Psoas muscle (tissue), 8 donors: ENCODE results near the gene TMC7. TPM values are rescaled to one million over a fixed set of nuclear protein-coding genes. Genes with fewer than 3 reads are reported as not detected.
A peak's percentile ranks its signal among the peaks of the same experiment; 100 is the strongest.

Experiments
- ATAC-seq, 4 donors: fragments of 200-7000 bp; cut with Tn5 transposase; one replicate each; pipeline ENCODE4 v1.9.1; 2020; ENCODE audit warnings: moderate library complexity in 3 of 4, mild to moderate bottlenecking in 2 of 4
- DNase-seq, 2 donors: peaks; one replicate each; pipeline ENCODE4 v3.0.0-alpha.2; 2020
- H3K27ac ChIP-seq: fragments of 200-600 bp; one replicate; pipeline ENCODE4 v1.8.0; 2022
- H3K27me3 ChIP-seq, 3 donors: fragments of 200-600 bp in 1 of 3; one replicate each; pipeline versions ENCODE4 v1.6.1 to v1.8.0; 2013 to 2022; ENCODE audit warnings: low read length in 2 of 3, mild to moderate bottlenecking in 2 of 3, moderate library complexity in 1 of 3; ENCODE audit not compliant: insufficient read depth in 3 of 3
- H3K36me3 ChIP-seq, 2 donors: fragments of 200-600 bp in 1 of 2; one replicate each; pipeline versions ENCODE4 v1.6.1 to v1.8.0; 2013 to 2022; ENCODE audit warnings: low read depth in 1 of 2, mild to moderate bottlenecking in 1 of 2, moderate library complexity in 1 of 2; ENCODE audit not compliant: insufficient read depth in 1 of 2
- H3K4me1 ChIP-seq: fragments of 200-600 bp; one replicate; pipeline ENCODE4 v1.8.0; 2022
- H3K4me3 ChIP-seq: fragments of 200-600 bp; one replicate; pipeline ENCODE4 v1.8.0; 2022; ENCODE audit warnings: mild to moderate bottlenecking
- H3K9me3 ChIP-seq: fragments of 200-600 bp; one replicate; pipeline ENCODE4 v1.8.0; 2022
- WGBS, 3 donors: extraction: QIAGEN DNeasy Blood & Tissue Kit; methylation state at CpG; one replicate each; pipeline versions ENCODE4 v1.1.6 to v1.1.7; 2013; 5-methylcytosine and 5-hydroxymethylcytosine counted together
- intact Hi-C, 2 donors: fragments of 100-400 bp; cut with DNase I; formaldehyde crosslinking; loops; one replicate each; pipeline versions ENCODE4 v1.11.0 to v1.14.2; 2022
- polyA plus RNA-seq, 3 donors: library from polyadenylated mRNA; stranded (reverse); fragments of 200-250 nt; gene quantifications; one replicate each; pipeline ENCODE4 v1.2.3, GENCODE V29; 2013
- total RNA-seq, 4 donors: library from RNA; stranded (reverse); fragmentation: NEBNext Ultra II Directional in 2 of 4; extraction: Animal tissue kit (Norgen Biotek cat#: 25700) in 2 of 4; gene quantifications; one replicate each; pipeline versions ENCODE4 v1.2.1 to v1.2.4, GENCODE V29; 2021 to 2023
- TF ChIP-seq, protein P1 (sequence below): fragments of 200-600 bp; IDR thresholded peaks from one replicate; pipeline ENCODE4 v1.8.0; 2022; ENCODE audit warnings: antibody characterized with exemption
- donor health status: healthy with polysubstance abuse.
- donor health status: DM: no; HTN: no; CAD: no; lungs with moderate emphysema.
- donor health status: Bipolar disorder and iron deficiency.
- donor health status: healthy.
- donor health status: DM: yes; HTN: yes; CAD: no.
- donor health status: DM: no; HTN: no; CAD: no.
- donor health status: DM: no; HTN: no; CAD: no.
- donor health status: DM: yes; HTN: yes; CAD: no.

Gene TMC7
- total and polyA plus RNA-seq, 7 donors: 0.32 to 1.8 (median 0.60) TPM

DNA sequence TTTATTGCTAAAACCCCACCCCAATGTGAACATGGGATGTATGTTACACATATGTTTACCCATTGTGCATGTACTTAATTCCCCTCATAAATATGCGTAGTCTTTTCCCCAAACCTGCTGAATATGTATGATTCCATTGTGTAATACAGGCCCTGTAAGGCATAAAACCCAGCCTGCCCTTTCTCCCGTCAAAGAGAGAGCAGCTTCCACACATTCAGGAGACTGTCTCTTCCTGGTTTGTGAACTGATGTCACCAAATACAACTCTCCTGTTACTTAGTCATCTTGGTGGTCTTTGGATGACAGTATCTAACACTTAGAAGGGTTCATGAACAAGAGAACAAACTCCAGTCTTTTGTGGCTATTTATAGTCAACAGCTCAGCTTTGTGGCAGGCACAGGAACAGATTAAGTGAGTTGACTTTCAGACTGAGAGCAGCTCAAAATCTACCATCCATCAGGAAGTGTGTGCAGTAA is 24.7 kb upstream of the TMC7 start:
- H3K4me3 ChIP-seq: no peak overlapping the region
- TF ChIP-seq, protein P1, sequence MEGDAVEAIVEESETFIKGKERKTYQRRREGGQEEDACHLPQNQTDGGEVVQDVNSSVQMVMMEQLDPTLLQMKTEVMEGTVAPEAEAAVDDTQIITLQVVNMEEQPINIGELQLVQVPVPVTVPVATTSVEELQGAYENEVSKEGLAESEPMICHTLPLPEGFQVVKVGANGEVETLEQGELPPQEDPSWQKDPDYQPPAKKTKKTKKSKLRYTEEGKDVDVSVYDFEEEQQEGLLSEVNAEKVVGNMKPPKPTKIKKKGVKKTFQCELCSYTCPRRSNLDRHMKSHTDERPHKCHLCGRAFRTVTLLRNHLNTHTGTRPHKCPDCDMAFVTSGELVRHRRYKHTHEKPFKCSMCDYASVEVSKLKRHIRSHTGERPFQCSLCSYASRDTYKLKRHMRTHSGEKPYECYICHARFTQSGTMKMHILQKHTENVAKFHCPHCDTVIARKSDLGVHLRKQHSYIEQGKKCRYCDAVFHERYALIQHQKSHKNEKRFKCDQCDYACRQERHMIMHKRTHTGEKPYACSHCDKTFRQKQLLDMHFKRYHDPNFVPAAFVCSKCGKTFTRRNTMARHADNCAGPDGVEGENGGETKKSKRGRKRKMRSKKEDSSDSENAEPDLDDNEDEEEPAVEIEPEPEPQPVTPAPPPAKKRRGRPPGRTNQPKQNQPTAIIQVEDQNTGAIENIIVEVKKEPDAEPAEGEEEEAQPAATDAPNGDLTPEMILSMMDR: no peak
- DNase-seq (no peak), ATAC-seq (peak; percentile 39 to 70 (median 54))
- intact Hi-C loops: no loop called here
- H3K36me3 ChIP-seq: no peaks in the 10 kb centered on the region
- H3K27ac ChIP-seq: peak overlapping the region; percentile 90
- H3K4me1 ChIP-seq: peaks cover 36% of the 10 kb centered on the region
- WGBS, 3 donors: 55 to 61% (median 58%) methylated on average over 2 of the region's 2 CpGs
- H3K9me3 ChIP-seq: no peaks in the 10 kb centered on the region
- H3K27me3 ChIP-seq: no peaks in the 10 kb centered on the region

DNA sequence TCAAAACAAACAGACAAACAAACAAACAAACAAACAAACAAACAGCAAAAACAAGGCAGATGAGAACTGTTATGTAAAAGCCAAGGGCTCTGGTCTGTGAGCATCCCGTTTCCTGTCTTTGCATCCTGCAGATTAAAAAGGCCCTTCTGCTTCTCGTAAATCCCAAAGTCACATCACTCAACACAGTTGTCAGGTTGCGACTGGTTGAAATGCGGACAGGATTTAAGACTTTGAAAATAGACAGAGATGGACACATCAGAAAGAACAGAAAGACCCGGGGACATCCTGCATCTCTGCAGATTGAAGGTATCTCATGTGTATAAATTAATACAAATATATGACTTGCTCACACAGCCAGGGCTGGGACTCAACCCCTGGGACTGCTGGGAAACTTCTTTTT is 18.2 kb upstream of the TMC7 start:
- Histone ChIP-seq H3K4me1 (peaks cover 18% of the 10 kb centered on the region), H3K9me3 (no peaks in the 10 kb centered on the region), H3K36me3 (no peaks in the 10 kb centered on the region), H3K27ac (no peak overlapping the region), H3K4me3 (no peak overlapping the region), H3K27me3 (no peaks in the 10 kb centered on the region)
- WGBS, 3 donors: 46 to 59% (median 55%) methylated on average over 5 of the region's 5 CpGs
- TF ChIP-seq, protein P1: no peak
- ATAC-seq (no peak), DNase-seq (no peak)
- intact Hi-C loops: loop anchor here (5.0 to 10.0 kb wide), 4 partner anchors 81 to 163 kb away; partner anchors contain the start of gene ARL6IP1 (in 2 of the 2)

DNA sequence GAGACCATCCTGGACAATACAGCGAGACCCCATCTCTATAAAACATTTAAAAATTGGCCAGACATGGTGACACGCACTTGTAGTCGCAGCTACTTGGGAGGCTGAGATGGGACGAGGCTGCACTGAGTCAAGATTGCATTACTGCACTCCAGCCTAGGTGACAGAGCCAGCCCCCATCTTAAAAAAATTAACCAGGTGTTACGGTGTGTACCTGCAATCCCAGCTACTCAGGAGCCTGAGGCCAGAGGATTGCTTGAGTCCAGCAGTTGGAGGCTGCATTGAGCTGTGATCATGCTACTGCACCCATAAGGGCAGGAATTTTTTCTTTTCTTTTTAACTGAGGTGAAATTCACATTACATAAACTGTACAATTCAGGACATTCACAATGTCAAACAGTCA is 16.9 kb upstream of the TMC7 start:
- H3K4me1 ChIP-seq: peaks cover 8% of the 10 kb centered on the region
- no peaks in the 10 kb centered on the region for H3K36me3 ChIP-seq
- ATAC-seq (no peak), DNase-seq (no peak)
- H3K27ac ChIP-seq: no peak overlapping the region
- intact Hi-C loops: loop anchor here (5.0 to 10.0 kb wide), 4 partner anchors 82 to 164 kb away; partner anchors contain the start of gene ARL6IP1 (in 2 of the 2)
- WGBS, 3 donors: 92 to 98% (median 94%) methylated on average over 5 of the region's 5 CpGs
- TF ChIP-seq, protein P1: no peak
- H3K9me3 ChIP-seq: no peaks in the 10 kb centered on the region
- no peaks in the 10 kb centered on the region for H3K27me3 ChIP-seq
- H3K4me3 ChIP-seq: no peak overlapping the region

DNA sequence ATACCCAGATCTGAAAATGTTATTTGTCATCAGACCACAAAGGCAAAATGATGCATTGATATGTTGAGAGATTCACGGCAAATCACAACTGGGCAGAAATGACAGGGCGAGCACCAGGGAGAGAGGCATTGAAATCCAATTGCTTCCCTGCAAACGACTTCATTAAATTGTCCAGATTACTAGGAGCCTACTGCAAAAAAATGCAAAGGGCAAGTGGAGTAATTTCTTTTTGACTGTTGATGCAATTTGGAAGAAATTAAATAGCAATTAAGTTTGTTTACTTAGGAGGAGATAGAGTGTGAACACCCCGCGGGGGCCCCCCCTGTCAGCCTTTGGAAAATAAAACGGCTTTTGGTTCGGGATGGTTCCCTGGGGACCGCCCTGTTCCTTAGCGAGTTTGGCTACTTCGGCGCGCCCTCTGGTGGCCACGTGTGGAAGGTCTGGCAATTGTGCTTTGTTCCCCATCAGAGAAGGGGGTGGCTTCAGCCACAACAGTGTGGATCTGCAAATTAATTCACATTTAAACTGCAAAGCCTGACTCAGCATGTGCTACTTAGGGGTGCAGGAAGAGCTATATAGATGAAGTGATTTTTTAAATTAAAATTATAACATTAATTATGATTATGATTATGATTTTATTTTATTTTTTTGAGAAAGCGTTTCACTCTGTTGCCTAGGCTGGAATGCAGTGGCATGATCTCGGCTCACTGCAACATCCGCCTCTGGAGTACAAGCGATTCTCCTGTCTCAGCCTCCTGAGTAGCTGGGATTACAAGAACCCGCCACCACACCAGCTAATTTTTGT is 14.5 kb upstream of the TMC7 start:
- Histone ChIP-seq H3K9me3 (no peaks in the 10 kb centered on the region), H3K36me3 (no peaks in the 10 kb centered on the region), H3K27ac (no peak overlapping the region), H3K27me3 (no peaks in the 10 kb centered on the region), H3K4me1 (peaks cover 8% of the 10 kb centered on the region), H3K4me3 (peak overlapping the region; percentile 57)
- intact Hi-C loops: loop anchor here (5.0 to 10.0 kb wide), 4 partner anchors 84 to 167 kb away; partner anchors contain the start of gene ARL6IP1 (in 2 of the 2)
- peak; percentile 86 to 95 (median 90) for ATAC-seq
- DNase-seq: peak; percentile 88 to 94
- TF ChIP-seq, protein P1: peak; percentile 96
- 22 to 25% (median 24%) methylated on average over 18 of the region's 18 CpGs for WGBS, 3 donors
